HG02763 (cell line): ENCODE measurements around the gene FAM174C.

Experiments
- ATAC-seq: cut with Tn5 transposase; IDR thresholded peaks from one replicate; pipeline ENCODE4 v1.9.1; 2021; ENCODE audit warnings: mild to moderate bottlenecking, moderate library complexity; ENCODE audit not compliant: unreplicated experiment

Gene FAM174C

DNA sequence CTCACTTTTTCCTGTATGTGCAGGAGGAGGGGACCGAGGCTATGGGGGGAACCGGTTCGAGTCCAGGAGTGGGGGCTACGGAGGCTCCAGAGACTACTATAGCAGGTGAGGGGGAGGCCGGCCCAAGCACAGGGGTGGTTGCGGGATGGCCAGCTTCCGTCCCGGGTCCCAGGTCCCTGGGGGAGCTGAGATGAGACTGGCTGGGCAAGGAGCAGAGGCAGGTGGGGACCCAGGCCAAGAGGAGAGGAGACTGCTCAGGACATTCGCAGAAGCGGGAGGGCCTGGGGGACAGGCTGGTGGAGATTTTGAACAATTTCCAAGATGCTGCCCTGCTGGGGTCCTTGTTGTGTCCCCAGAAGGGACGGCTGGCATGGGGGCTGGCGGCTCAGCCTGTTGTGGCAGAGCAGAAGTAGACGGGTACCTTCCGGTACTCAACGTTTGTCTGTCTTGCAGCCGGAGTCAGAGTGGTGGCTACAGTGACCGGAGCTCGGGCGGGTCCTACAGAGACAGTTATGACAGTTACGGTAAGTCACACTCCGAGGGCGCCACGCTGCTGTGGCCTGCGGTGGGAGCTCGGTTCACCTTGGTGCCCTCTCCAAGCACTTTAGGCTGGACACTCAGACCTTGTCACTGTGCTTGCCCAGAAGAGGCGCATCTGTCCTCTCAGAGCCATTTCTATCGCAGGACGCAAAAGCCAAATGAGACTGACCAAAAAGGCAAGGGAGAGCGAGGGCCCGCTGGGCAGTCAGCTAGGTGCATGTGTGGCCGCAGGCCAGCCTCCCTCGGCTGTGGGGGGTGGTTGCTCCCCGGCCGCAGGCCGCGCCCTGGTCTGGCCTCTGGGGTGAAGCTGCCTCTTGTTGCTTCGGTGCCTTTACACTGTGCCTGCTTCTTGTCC is 3.6 kb upstream of the FAM174C start:
- ATAC-seq = no peak

DNA sequence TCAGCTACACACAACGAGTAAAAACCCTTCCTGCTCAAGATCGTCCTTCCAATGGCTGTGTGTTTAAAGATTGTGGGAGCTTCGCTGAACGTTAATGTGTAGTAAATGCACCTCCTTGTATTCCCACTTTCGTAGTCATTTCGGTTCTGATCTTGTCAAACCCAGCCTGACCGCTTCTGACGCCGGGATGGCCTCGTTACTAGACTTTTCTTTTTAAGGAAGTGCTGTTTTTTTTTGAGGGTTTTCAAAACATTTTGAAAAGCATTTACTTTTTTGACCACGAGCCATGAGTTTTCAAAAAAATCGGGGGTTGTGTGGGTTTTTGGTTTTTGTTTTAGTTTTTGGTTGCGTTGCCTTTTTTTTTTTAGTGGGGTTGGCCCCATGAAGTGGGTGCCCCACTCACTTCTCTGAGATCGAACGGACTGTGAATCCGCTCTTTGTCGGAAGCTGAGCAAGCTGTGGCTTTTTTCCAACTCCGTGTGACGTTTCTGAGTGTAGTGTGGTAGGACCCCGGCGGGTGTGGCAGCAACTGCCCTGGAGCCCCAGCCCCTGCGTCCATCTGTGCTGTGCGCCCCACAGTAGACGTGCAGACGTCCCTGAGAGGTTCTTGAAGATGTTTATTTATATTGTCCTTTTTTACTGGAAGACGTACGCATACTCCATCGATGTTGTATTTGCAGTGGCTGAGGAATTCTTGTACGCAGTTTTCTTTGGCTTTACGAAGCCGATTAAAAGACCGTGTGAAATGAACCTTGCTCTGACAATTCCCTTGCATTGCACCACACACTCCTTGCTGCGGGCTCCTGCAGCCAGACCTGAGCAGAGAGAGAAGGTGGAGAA is 2.7 kb upstream of the FAM174C start:
- ATAC-seq = no peak

- ATAC-seq = no peak
These were observed 1.9 kb upstream of the FAM174C start for GRCh38 chr19:1273263-1274041.

GRCh38 chr19:1274081-1274851 is 1.1 kb upstream of the FAM174C start:
- no peak for ATAC-seq

DNA sequence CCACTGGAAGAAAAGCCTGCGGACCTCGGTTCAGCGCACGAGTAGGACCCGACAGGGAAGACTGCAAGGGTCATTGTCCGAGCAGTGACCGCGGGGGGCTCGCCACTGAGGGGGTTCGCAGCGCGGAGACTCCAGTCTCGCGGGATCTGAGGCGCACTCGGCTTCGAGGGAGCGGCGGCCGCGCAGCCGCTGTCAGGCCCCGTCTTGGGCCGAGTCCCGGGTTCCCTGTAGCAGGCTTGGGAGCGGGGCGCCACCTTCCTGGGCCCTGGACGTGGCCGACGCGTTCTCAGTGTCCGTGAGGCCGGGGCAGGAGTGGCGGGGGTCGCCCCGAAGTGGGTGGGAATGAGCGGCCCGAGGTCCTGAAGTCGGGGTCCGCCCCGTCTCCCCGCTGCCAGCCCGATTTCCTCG is 474 bp upstream of the FAM174C start:
- ATAC-seq = no peak

- ATAC-seq = no peak
These were observed 772 bp downstream of the FAM174C start for GRCh38 chr19:1275976-1276627.

DNA sequence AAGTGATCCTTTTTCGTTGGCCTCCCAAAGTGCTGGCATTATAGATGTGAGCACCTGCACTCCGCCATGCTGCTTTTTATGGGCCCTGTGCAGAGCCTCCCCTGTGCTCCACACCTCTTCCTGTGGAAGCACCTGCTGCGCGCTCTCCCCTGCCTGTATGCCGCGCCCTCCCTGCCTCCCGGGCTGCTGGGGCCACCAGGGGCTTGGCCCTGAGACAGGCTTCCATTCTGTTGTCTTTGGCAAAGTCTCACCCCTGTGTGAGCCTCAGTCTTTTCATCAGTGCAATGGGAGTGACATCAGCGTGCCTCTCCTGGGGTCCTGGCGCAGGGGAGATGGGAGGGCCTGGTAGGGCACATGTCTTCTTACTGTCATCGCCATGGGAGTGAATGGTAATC is 1.3 kb downstream of the FAM174C start:
- no peak for ATAC-seq

DNA sequence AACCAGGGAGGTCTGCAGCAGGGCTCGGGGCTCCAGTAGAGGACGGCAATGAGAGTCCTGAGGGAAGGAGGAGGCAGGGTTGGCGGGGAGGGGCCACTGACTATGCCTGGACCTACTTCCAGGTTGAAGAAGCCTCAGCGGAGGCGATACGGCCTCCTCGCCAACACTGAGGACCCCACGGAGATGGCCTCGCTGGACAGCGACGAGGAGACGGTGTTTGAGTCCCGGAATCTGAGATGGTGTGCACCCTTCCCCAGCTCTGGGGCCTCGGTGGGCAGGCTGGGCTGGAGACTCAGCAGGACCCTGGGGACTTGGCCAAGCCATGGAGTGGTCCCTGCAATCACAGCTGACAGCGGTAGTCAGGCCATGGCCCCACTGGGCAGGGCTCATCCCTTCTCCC is 1.7 kb downstream of the FAM174C start:
- ATAC-seq = no peak

DNA sequence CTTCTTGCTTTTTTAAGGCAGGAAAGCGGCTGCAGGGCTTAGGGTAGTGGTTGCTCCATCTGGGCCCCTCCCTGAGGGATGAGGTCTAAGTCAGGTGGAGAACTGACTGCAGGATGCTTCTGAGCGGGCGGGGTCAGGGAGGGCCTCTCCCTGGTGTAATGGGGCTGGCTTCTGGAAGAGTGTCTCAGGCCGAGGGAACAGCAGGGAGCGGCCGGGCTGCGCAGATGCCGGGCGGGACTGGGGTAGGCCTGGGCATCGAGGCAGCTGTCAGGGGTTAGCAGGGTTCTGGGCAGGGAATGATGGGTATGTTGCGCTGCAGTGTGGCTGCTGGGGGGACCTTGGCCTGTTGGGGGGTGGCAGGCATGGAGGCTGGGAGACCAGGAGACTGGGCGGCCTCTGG is 2.7 kb downstream of the FAM174C start:
- no peak for ATAC-seq

DNA sequence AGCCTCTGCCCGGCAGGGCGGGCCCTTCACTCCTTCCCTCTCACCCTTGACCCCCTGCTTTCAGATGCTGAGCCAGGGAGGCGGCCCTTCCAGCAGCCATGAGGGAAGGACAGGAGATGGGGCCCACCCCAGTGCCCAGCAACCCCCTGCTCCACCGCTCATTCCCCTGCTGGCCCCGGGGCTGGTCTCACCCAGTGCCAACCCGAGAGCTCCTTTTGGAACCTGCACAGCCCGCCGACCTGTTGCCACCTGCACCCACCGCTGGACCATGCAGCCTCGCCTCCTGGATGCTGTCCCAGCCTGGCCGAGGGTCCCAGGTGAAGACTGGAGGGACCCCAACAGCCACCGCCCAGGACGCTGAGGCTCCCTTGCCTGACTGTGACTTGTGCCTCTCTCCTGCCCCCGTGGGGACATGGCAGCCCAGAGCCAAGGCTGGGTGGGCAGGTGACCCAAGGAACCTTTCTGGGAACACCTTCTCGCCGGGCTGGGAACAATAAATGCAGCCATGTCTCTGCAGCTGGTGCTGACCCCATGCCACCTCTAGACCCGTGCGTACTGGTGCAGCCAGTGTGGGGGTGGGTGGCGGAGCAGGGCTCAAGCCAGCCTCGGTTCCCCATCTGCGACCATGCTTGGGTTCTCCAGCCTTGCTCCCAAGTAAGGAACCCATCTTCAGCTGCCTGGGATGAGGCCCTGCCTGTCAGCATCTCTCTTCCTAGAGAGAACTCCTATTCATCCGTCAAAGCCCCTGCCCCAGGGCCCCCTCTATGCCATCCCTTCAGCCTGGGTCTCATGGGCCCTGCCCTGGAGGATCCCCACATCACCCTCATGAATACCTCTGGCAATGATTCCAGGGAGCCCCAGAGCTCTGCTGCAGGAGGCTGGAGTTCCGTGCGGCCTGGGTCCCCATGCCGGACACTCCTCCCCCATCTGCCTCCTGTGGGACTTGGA is 3.7 kb downstream of the FAM174C start:
- no peak for ATAC-seq

DNA sequence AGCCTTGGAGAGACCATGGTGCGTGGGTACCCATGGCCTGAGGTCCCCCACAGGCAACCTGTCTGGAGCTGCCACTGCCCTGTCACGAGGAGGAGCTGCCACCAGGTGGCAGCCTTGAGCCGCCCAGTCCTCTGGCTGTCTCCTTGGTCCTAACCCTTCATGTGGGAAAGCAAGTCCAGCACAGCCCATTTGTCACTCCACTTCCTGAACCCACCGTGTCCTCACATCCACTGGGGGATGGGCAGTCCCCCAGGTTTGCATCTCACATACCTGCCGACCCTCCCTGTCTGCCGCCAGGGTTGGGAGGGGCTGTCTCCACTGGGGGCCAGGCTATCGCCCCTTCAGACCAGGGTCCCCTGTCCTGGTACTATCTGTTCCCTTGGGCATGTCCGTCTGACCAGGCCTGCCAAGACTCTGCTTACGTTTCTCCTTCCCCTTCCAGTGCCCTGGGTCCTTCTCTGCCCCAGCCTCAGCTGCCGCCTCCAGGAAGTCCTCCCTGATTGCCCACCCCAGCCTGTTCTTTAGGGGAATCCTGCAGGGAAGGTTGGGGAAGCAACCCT is 4.5 kb downstream of the FAM174C start:
- ATAC-seq = no peak

- no peak for ATAC-seq
These were observed 5.6 kb downstream of the FAM174C start for GRCh38 chr19:1280636-1281568.

DNA sequence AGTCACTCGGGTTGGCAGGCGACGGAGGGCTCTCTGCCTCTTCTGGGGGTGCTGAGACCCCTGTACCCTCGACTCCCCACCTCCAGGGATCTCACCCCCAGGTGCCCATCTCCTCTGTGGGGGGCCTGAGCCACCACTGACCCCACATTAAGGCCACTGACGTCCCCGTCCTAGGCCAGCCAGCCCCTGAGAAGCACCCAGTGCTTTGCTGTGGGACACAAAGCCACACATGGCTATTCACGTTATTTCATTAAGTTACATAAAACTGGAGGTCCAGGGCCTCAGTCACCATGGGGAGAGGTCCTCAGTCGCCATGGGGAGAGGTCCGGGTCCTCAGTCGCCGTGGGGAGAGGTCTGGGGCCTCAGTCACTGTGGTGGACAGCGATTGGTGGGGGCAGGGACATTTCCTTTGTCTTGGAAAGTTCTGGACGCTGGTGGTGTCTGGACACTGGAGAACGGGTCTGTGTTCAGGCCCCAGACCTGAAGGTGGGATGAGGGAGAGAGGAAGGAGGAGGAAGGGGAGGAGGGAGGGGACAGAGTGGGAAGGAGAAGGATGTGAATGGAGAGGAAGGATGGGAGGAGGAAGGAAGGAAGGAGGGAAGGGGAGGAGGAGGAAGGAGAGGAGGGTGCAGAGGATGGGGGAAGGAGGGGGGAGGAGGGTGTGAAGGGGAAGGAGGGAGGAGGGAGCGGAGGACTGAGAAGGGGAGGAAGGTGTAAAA is 6.4 kb downstream of the FAM174C start:
- ATAC-seq = no peak

GRCh38 chr19:1282588-1283206 is 7.4 kb downstream of the FAM174C start:
- ATAC-seq = no peak

- no peak for ATAC-seq
These were observed 8.0 kb downstream of the FAM174C start for GRCh38 chr19:1283207-1283916.

DNA sequence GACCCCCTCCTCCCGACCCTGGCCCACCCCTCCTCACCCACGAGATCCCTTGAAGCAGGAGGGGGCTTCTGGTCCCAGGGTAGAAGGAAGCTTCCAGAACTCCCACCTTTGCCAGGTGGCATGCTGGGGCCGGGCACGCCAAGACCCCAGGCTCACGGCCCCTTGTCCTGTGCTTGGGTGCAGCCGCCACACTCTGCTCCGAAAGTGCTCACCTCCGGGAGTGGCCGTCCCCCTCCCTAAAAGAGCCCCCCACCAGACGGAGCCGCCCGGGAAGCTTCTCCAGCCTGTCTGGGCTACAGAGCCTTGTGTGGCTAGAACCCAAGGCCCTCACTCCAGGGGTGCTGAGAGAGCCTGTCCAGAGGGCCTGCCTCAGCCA is 8.6 kb downstream of the FAM174C start:
- no peak for ATAC-seq
